ENCODE data around the gene ELAVL2.

ELAVL2 gene

DNA sequence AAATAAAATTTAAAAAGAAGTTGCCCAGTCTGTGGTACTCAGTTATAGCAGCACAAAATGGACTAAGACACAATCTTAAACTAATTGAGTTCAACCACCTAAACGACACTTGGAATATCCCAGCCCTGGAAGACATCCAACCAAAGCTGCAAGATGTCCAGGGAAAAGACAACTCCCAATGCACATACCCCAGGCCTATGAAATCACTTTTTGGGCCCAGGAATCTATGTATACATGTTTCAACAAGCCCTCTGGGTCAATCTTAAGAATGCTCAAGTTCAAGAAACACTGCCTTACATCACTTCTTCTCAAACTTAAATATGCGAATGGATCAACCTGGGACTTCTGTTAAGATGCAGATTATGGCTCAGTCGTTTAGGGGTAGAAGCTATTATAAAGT, 148.6 kb downstream of the ELAVL2 start:
- TF ChIP-seq, protein P1, sequence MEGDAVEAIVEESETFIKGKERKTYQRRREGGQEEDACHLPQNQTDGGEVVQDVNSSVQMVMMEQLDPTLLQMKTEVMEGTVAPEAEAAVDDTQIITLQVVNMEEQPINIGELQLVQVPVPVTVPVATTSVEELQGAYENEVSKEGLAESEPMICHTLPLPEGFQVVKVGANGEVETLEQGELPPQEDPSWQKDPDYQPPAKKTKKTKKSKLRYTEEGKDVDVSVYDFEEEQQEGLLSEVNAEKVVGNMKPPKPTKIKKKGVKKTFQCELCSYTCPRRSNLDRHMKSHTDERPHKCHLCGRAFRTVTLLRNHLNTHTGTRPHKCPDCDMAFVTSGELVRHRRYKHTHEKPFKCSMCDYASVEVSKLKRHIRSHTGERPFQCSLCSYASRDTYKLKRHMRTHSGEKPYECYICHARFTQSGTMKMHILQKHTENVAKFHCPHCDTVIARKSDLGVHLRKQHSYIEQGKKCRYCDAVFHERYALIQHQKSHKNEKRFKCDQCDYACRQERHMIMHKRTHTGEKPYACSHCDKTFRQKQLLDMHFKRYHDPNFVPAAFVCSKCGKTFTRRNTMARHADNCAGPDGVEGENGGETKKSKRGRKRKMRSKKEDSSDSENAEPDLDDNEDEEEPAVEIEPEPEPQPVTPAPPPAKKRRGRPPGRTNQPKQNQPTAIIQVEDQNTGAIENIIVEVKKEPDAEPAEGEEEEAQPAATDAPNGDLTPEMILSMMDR (IDR thresholded peaks at IDR 0.05; ENCODE audit: extremely low read depth, missing control alignments) = no peak
- DNase-seq (ENCODE audit: low spot score) = no peak

DNA sequence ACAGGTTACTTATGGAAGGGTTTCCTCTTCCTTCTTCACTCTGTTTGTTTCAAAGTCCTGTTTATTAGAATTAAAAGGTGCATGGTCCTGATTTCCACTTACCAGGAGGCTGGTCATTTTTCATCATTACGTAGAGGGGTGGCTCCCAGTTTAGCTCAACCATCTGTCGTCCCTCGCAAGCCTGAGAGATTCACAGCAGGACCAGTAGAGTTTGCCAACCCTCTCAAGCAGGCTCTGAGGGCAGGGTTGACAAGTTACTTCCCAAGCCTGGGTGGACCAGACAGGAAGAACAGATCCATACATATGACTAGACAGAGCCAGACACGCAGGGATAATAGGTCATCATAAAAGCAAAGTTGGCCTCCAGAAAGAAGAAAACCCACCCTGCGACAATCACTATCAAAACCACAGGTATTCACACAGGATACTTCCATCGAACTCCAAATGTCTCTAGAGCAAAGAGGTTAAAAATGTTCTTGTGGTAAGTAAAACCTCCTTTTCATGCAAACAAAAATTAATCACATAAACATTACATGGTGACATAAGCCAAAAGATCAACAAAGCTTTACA, 151.9 kb downstream of the ELAVL2 start:
- TF ChIP-seq, protein P1 (IDR thresholded peaks at IDR 0.05; ENCODE audit: extremely low read depth, missing control alignments) = no peak
- no peak for DNase-seq (ENCODE audit: low spot score)

DNA sequence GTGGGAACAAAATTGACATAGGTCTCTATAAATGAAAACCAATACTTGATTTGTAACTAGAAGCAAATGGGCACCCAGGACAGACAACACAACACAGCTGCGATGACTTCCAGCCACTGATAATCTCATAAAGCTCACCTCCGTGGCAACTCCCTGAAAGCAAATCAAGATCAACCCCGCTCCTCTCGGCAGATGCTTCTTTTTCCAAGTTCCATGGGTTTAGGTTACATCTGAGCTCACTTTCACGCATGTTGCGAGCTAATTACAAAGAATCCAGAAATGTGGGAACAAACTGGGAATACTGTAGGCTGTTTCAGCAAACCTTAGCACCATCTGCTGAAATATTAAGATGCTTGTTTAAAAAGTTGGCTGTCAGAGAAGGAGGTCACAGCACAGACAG, 153.9 kb downstream of the ELAVL2 start:
- TF ChIP-seq, protein P1 (IDR thresholded peaks at IDR 0.05; ENCODE audit: extremely low read depth, missing control alignments) = no peak
- no peak for DNase-seq (ENCODE audit: low spot score)

DNA sequence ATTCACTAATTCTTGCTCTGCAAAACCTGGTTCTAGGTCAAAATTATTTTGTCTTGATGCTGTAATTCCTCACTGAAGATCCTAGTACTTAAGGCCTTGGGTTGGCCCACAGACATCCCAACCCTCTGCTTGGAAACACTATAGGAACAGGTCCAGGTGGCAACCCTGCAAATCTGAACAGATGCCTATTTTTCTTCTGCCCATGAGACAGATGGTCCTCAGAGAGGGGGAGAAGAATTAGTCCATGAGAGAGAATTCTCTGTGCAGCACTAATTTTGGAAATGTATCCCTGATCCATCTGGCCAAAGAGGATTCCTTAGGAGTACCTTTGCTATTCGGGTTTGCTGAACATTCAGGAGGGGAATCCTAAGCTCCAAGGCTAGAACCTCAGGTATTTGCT, 156.3 kb downstream of the ELAVL2 start:
- DNase-seq (ENCODE audit: low spot score) = no peak
- TF ChIP-seq, protein P1 (IDR thresholded peaks at IDR 0.05; ENCODE audit: extremely low read depth, missing control alignments) = no peak

DNA sequence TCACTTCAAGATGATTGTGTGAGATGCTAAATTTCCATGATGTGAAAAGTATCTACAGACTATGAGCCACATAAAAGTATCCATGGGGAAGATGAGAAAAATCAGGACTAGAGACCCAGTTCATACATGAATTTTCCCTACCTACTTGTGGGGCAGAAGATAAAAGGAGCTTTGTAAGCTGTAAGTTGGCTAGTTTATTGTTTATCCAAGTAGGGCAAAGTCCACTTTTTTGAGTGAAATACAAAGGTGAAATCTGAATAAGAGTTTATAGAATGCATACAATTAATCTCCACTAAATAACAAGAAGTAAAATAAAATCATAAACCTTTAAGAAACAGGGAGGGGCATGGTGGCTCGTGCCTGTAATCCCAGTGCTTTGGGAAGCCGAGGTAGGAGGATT, 160.4 kb downstream of the ELAVL2 start:
- DNase-seq (ENCODE audit: low spot score) = no peak
- TF ChIP-seq, protein P1 (IDR thresholded peaks at IDR 0.05; ENCODE audit: extremely low read depth, missing control alignments) = no peak

DNA sequence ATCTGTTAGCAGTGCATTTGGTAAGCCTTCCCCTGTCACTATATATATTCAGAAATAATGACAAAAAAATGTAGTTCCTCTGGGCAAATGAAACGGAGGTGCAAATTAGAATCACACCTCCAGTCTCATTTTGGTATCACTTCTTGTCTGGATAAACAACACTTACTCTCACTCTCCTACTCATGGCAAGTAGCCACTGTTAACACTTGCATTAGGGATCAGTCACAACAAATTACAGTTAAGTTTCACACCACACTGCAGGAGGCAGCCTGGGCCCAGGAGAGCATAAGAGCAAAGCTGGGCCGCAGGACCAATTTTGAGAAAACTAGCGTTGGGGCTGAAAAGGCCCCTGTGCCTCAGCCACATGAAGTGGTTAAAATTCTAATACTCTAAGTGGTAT, 161.0 kb downstream of the ELAVL2 start:
- TF ChIP-seq, protein P1 (IDR thresholded peaks at IDR 0.05; ENCODE audit: extremely low read depth, missing control alignments) = no peak
- DNase-seq (ENCODE audit: low spot score) = no peak

DNA sequence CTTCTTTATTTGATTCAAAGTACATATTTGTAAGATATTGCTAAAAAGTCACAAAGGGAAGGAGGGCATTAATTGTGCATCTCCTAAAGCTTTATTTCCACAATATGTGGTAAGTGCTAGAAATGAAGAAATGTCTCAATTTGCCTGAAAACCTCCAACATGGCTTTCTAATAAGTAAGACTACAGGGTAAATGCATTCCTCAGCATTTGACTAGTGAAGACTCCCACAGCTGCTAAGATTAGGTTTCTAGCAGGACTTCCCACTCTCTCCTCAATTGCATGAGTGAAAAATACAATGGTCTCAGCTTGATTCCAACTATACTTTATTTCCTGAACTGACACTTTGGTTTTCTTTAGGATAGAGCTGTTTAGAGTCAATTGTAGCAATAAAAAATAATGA, 162.1 kb downstream of the ELAVL2 start:
- DNase-seq (ENCODE audit: low spot score) = no peak
- TF ChIP-seq, protein P1 (IDR thresholded peaks at IDR 0.05; ENCODE audit: extremely low read depth, missing control alignments) = no peak
